Activated CD8-positive, alpha-beta memory T cell treated with anti-CD3 and anti-CD28 coated beads, Interleukin-2, amount 50 U/mL, for 1 hour (primary cell): ENCODE data around the gene HMCN2.

Experiments
- DNase-seq: peaks from one replicate; pipeline ENCODE4 v3.0.0-alpha.2; 2020; ENCODE audit errors: extremely low read depth

The HMCN2 gene

DNA sequence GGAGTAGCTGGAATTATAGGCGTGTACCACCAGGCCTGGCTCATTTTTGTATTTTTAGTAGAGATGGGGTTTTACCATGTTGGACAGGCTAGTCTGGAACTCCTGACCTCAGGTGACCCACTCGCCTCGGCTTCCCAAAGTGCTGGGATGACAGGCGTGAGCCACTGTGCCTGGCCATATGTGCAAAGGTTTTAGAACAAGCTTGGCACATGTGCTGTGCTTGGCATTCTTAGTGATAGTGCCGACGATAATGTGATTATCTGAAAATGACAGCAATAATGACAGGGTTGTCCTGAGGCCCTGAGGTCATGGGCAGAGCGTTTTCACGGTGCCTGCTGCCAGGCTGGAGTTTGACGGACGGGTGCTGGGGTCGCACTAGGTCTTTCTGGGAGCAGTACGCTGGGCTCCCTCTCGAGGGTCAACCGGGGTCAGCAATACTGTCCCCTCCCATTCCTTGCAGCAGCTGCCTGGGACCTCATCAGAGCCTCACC lies 42.6 kb downstream of the HMCN2 start:
- DNase-seq = no peak

DNA sequence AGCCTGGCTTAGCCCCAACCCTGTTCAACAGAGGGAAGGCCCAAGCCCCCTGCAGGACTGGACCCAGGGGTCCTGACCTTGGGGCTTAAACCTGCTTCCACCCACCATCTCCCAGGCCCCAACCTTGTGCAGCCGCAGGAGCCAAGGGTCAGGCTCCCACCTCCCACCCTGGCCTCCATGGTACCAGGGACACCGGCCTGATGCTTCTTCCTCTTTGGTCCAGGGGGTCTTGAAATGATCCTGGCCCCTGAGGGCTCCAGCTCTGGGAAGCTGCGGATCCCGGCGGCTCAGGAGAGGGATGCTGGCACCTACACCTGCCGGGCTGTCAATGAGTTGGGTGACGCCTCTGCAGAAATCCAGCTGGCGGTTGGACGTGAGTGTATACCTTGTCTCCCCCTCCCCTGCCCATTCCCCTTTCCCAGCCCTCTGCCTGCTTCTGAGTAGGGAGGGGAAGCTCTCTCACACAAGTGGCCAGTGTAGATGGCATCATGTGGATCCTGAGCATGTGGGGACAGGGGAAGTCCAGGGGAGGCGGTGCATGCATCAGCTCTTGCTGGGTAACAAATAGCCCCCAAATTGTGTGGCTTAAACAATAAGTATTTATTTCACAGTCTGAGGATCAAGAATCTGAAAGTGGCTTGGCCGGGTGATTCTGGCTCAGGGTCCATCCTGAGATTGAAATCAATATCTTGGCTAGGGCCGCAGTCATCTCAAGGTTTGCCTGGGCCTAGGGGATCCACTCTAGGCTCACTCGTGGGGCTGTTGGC lies 44.3 kb downstream of the HMCN2 start:
- no peak for DNase-seq

DNA sequence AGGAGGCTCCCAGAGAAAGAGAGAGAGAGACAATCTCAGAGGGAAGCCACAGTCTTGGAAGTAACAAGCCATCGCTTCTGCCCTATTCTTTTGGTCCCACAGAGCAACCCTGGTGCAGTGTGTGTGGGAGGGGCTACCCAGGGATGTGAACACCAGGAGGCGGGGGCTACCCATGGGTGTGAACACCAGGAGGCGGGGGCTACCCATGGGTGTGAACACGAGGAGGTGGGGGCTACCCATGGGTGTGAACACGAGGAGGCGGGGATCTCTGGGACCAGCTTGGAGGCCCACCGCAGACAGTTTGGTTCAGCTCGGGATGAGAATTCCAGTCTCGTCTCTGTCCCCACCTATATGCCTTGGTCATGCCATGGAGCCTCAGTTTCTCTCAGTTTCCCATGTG lies 44.9 kb downstream of the HMCN2 start:
- DNase-seq = no peak

DNA sequence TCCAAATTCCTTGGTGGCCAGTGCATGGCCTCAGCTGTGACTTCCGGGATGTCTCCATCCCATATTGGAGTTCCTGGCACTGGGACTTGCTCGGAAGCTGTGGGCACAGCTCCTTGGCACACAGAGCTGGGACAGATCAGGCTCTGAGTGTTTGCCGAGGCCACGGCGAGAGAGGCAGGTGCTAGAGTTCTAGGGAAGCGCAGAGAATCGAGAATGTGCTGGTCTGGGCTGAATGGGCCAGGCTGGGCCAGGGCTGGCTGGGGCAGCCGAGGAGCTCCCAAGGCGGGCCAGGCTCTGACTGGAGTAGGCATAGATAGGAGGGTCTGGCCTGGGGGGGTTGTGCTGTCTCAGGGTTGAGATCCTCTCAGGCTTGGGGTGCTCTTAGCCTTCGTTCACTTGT lies 45.4 kb downstream of the HMCN2 start:
- no peak for DNase-seq

DNA sequence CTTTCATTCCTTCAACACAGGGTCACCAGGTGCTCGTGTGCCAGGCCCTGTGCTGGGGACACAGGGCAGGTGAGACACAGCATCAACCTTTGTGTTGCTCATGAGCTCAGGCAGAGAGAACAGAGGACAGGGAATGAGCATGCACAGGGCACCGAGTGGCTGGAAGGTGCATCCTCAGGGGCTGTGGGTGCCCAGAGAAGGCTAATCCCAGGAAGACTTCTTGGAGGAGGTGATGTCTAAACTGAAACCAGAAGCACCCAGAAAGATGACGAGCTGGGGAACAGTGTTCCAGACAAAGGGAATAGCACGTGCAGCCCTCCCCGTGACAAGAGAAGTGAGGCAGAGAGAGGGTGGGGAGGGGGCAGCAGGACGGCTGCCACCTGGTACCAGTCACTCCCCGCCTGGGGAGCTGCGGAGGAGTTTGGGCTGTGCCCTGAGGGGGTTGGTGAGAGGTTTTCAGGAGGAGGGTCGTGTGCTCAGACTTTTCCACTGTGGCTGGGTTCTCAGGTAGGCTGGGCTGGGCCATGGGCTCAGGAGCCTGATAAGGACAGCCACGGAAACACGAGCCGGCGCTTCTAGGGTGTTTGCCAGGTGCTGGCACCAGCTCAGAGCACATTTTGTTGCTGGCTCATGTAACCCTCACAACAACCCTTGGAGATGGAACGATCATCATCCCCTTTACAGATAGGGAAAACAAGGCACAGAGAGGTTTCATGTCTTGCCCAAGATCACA lies 46.0 kb downstream of the HMCN2 start:
- no peak for DNase-seq

DNA sequence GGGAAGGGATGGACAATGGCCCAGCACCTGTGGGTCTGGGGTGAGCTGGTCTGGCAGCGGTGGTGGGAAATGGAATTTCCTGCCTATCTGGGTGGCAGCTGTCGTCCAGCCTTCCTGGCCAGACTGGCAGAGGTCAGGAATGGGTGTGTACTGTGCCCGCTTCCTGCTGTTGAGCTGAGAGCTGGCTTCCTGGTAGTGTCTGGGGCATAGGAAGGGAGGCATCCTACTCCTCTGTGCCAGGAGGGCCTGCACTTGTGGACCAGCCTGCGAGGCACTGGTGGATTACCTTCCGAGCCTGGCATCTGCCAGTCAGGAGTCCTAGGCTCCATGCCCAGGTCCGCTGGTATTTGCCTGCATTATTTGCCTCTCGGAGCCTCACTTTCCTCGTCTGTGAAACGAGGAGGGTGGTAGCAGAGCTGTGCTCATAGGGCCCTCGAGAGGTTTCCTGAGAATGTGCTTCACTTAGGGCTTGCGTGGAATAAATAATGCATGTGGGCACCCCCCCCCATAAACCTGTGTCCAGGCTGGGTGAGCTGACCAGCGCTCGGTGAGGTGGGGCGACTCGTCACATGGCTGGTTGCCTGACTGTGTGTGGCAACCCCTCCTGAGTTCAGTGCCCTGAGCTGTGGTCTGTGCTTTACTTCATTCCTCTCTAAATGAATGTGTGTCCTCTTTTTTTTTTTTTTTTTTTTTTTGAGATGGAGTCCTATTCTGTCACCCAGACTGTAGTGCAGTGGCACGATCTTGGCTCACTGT lies 47.7 kb downstream of the HMCN2 start:
- no peak for DNase-seq

DNA sequence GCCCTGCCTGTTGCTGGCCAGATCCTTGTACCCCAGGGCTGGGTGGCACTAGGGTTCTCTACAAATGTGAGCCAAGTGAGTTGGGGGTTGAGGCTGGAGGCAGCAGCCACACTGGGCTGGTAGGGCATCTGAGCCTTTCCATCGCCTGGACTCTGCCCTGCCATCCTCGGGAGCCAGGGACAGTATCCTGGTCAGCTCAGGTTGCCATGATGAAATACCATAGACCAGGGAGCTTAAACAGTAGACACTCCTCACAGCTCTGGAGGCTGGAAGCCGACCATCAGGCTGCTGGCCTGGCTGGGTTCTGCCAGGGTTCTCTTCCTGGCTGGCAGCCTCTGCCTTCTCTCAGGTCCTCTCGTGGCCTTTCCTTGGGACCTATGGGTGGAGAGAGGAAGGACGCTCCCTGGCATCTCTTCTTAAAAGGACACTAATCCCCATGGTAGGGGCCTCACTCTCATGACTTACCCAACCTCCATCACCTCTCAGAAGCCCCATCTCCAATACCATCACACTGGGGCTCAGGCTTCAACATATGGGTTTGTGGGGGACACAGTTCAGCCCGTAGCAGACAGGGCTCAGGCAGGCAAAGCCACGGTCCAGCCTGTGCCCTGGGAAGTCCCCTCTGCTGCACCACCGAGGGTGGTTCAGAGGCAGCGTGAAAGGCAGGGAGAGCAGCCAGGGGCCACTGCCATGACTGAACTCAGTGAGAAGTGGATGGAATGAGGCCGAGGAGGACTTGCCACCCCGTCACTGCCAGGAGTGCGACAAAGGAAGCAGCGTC lies 50.1 kb downstream of the HMCN2 start:
- no peak for DNase-seq

DNA sequence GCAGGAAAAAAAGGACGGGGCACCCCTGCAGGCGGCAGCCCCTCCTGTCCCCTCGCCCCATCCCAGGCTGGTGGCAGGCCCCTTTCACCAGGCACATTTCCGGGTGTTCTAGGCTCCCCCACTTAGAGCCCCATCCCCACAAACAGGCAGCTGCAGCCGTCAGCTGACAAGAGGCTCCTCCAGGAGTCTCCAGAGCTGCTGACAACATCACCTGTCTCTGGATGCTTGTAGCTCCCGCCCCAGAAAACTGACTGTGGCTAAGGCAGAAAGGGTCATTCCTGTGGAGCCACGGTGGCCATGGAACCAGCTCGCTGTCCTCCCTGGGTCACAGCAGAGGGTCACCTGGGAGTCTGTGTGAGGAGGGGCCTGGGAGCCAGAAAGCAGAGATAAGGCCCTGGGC lies 50.9 kb downstream of the HMCN2 start:
- DNase-seq = no peak

DNA sequence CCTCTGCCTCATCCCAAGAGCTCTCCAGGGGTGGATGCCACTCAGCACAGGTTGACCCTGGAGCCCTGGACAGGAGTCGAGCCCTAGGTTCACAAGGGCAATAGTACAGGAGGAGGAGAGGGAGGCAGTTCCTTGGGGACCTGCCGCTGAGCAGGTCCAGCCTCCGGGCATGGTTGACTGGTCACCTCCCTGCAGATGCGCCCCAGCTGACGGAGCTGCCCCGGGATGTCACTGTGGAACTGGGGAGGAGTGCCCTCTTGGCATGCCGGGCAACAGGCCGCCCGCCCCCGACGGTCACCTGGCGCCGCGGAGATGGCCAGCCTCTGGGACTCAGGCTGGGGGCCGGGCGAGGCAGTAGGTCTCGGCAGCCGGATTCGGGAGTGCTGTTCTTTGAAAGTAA lies 53.7 kb downstream of the HMCN2 start:
- DNase-seq = no peak

DNA sequence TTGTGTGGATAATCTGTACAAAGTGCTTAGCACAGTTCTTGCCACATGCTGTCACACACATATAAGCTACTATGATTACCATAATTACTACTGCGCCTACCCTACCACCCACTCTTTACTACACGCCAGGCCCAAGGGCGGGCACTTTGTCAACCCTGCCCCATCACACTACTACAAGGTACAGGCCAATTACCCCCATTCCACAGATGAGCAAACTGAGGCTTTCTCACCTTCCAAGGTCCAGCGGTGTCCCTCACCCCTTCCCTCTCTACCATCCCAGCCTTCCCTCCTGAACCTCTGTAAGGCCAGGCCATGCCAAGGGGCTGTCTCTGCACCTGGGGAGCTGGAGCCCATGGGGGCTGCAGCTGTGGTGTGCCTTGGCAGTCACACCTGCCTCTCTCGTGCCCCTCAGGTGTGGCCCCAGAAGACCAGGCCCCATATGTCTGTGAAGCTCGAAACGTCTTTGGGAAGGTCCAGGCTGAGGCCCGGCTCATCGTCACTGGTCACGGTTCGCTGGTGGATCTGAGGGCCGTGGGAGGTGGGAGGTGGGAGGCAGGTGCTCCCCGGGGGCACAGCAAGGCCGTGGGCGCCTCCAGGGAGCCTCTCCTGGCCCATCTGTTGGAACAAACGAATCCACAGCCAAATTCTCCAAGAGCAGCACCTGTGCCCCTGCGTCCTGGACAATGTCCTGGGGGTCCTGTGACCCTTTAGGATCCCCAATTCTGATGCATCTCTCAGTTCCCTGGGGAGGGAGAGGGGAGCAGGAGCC lies 54.6 kb downstream of the HMCN2 start:
- DNase-seq = no peak

DNA sequence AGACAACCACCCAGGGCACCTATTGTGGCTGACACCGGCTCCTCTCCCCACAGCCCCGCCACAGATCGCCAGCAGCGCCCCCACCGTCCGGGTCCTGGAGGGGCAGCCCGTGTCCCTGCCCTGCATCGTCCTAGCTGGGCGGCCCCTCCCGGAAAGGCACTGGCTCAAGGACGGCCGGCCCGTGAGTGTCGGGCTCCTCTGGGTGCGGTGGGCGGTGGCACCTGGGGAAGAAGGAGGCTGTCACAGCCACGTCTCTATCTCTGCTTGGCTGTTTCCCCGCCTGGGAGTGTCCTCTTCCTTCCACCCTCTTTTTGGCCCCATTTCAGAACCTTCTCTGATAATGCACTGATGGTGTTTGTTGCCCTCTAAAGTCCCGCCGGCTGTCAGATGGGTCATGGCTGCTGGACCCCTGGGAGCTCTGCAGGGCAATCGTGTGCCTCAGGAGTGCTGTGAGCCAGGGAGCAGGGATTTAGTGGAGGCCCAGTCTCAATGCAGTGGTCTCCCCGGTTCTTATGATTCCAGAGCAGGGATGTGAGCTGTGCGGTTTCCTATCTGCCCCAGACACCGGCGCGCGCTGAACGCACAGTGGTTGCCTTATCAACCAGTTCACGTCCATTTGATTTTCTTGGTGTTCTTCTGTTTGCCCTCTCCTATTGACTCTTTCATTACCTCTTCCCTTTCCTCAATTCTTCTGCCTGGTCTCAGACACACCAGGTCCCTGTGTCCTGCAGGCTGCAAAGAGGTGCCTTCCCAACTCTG lies 55.3 kb downstream of the HMCN2 start:
- no peak for DNase-seq

DNA sequence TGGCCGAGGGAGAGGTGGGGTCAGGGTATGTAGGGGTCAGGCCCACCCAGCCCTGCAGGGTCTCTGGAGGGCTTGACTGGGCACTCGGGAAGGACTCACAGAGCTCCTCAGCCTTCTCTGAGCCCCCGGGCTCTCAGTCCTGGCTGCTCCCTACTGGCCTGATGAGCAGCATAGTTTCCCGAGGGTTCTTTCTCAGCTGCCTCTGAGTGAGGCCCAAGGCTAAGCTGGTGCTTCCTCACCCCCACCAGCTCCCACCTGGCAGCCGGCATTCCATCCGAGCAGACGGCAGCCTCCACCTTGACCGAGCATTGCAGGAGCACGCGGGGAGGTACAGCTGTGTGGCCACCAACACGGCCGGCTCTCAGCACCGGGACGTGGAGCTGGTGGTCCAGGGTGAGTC lies 56.0 kb downstream of the HMCN2 start:
- no peak for DNase-seq

DNA sequence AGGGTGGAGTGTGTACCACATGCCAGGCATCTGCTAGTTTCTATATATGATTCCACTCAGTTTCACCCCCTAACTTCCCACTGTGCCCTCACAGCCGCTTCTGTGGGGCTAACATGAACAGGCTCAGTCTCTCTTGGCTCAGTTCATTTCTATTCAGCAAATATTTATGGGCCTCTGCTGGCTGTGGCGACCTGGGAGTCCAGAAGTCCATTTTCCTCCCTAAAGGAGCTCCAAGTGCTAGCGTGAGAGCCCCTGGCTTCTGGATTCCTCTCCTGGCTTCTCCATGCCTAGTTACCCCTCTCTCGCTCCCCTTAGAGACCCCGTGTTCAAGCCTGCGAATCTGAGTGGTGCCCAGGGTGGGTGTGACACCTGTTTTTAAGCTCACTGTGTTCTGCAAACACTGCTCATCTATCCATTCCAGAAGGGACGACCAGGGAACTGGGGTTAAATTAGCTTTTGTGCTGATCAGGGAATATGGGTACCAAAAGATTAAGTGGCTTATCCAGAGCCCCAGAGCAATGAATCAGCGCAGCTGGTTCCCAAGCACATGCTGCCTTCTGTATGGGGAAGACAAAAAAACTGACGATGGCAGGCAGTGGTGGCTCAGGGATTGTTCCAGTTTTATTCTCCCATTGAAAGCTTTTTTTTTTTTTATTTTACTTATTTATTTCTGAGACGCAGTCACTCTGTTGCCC lies 57.6 kb downstream of the HMCN2 start:
- DNase-seq = no peak

DNA sequence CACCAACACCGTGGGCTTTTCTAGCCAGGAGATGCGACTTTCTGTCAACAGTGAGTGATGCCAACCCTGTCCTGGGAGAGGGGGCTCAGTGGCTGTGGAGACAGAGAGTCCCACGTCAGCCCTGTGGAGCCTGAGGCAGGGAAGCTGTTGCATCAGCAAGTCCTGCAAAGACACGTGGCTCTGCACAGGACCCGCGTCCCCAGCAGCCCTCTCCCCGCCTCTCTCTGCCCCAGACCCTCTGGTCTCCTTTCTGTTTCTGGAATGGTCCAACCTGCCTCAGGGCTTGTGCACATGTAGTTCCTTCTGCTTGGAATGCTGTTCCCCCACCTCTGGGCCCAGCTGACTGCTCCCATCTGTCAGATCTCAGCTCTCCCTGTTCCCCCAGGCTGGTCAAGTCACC lies 60.4 kb downstream of the HMCN2 start:
- no peak for DNase-seq

DNA sequence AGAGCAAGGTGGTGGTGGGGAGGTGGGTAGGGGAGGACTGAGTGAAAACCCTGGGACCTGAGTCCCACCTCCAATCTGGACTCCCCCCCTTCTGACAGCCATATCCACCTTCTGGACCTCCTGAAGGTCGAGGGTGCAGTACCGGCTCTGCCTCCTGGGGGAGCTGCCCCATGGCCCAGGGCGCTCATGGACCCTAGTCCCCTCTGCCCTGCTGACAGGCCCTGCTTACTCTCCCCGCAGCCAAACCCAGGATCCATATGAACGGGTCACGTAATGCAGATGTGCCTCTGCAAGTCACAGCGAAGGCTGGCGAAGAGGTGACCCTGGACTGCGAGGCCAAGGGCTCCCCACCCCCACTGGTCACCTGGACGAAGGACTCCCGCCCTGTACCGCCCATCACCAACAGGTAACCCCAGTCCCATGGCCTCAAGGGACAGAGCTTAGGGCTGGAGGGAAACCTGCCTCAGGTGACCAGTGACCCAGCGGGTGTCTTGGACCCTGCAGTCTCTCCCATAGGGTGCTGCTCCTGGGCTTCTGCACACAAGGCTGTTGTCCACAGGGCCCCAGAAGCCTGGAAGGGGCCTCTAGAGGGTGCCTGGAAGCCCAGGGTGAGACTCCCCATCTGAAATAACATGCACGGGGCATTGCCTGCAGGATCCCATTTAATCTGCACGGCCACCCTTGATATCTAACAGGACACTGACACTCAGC lies 61.7 kb downstream of the HMCN2 start:
- DNase-seq = no peak

DNA sequence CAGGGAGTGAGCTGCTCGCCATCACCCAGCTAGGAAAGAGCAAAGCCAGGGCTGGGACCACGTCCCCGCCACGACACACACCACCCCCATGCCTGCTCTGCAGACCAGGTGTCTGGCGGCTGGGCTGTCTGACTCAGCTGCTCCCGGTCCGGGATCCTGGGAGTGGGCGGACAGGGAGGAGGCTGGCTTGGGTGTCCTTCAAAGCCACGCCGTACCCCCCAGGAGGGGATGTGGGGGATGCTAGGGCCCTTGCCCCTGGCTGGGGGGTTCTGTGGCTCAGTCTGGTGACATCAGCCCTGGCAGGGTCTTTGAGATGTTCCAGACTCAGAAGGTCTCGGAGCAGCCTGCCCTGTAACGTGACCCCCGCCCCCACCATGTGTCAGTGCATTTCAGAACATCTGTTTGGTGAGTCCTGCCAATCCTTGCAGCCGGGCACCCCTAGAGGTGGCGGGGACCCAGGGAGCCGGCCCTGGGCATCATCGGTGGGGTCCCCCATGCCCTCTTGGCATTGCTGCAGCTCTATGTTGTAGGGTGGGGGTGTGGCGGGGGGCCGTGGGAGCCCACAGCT lies 62.3 kb downstream of the HMCN2 start:
- DNase-seq = no peak

DNA sequence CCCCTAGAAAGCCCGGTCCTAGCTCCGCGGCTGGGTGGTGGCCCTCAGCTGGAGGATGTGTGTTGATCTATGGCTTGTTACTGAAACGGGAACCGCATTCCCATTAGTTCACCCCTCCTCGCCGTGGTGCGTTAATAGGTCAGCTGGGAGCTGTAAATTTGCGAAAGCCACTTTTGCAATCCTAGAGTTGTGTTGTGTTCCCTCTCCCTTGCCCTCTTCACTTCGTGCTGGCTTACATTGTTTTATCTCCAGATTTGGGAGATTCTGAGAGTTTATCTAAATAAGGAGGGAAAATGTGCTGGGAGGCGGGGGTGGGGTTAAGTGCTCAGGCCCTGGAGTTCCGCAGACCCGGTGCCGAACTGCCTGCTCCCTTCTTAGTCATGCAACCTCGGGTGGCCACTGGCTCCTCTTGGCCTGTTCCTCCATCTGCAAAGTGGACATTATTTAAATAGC lies 62.8 kb downstream of the HMCN2 start:
- DNase-seq = no peak

DNA sequence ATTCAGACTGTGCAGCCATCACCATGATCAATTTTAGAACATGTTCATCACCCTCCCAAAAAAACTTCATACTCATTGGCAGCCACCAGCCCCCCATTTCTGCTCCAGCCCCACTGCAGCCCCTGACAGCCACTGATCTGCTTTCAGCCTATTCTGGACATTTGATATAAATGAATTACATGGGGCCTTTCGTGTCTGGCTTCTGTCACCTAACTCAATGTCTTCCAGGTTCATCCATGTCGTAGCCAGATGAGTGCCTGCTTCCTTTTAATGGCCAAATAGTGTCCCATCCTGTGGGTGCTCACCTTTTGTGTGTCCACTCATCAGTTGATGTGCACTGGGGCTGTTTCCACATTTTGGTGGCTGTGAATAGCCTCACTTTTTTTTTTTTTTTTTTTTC lies 63.5 kb downstream of the HMCN2 start:
- DNase-seq = no peak
